Measurements from ENCODE around the gene ADPRHL1.

The ADPRHL1 gene

GRCh38 chr13:113432506-113433270, 20.6 kb downstream of the ADPRHL1 start:
- DNase-seq (ENCODE audit: low read depth in 2 of 2), result no peak

- DNase-seq (ENCODE audit: low read depth in 2 of 2), result no peak
Observed at GRCh38 chr13:113431171-113431570, 22.1 kb downstream of the ADPRHL1 start.

DNA sequence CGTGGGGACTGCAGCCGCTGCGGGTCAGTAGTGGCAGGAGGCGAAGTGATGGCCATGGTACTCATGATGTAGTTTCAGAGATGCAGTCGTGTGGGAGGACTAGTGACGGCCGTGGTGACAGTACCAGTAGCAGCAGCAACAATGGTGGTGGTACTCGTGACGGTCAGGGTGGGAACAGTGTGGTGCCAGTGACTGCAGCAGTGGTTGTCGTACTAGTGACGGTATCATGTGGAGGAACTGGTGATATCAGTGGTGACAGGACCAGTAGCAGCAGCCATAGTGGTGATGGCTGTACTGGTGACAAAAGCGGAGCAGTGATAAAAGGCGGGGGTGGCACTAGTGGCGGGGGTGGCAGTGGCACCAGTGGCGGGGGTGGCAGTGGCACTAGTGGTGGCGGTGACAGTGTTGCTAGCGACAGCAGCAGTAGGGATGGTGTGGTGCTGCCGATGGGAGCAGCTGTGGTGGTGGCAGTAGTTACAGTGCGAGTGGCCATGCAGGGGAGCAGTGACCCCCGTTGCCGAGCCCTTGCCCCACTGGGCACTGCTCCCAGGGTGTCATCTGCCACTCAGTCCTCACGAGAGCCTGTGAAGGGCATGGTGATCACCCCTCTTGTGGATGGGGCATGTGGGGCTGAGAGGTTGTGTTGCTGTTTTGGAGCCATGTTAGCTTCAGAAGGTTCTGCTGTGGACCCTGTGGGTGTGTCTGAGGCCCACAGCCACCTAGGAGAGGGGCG, 22.7 kb downstream of the ADPRHL1 start:
- no peak for DNase-seq (ENCODE audit: low read depth in 2 of 2)

DNA sequence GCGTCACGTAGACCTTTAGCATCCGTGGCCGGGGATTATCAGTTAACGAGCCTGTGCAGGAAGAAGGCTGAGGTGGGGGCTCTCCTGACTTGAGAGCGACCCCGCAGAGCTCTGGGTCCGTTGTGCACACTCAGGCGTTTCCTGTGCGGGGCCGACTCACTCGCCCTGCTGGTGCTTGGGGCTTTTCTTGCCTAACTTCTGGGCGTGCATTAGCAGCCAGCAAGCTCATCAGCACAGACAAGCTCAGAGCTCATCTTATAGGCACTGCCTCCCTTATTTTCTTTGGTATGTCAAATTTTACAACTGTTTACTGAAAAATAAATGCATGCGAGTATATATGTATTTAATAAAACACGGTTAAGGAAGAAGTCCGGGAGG, 23.7 kb downstream of the ADPRHL1 start:
- DNase-seq (ENCODE audit: low read depth in 2 of 2), result no peak

GRCh38 chr13:113428871-113429607, 24.2 kb downstream of the ADPRHL1 start:
- no peak for DNase-seq (ENCODE audit: low read depth in 2 of 2)

- DNase-seq (ENCODE audit: low read depth in 2 of 2), result no peak
Observed at GRCh38 chr13:113428469-113428865, 24.8 kb downstream of the ADPRHL1 start.

DNA sequence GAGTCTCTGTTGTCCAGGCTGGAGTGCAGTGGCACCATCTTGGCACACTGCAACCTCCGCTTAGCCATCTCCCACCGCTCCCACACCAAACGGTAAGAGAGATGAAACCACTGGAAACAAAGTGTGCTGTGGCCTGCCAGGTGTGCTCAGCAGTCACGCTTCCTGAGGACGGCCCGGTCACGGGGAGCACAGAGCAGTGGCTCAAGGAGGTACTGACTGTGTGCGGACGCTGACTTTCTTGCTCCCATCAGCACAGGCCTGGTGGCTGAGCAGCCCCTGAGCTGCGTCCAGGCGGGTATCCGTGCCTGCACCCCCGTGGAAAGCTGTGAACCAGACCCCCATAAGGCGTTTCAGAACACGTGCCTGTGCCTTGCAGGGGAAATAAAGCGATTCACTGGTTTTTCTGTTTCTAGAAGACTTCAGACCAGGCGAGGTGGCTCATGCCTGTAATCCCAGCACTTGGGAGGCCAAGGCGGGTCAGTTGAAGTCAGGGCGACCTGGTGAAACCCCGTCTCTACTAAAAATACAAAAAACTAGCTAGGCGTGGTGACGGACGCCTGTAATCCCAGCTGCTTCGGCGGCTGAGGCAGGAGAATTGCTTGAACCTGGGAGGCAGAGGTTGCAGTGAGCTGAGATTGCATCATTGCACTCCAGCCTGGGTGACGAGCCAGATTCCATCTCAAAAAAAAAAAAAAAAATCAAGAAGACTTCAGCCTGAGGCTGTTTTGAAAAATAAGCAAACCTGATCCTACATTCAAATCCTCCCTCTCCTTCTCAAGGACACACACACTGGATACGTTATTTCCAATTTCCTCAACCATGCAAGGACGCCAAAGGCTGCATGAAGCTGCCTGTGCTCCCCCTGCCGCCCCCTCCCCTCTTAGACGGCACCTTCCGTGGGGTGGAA, 25.5 kb downstream of the ADPRHL1 start:
- no peak for DNase-seq (ENCODE audit: low read depth in 2 of 2)

GRCh38 chr13:113426591-113426986, 26.7 kb downstream of the ADPRHL1 start:
- DNase-seq (ENCODE audit: low read depth in 2 of 2), result no peak

DNA sequence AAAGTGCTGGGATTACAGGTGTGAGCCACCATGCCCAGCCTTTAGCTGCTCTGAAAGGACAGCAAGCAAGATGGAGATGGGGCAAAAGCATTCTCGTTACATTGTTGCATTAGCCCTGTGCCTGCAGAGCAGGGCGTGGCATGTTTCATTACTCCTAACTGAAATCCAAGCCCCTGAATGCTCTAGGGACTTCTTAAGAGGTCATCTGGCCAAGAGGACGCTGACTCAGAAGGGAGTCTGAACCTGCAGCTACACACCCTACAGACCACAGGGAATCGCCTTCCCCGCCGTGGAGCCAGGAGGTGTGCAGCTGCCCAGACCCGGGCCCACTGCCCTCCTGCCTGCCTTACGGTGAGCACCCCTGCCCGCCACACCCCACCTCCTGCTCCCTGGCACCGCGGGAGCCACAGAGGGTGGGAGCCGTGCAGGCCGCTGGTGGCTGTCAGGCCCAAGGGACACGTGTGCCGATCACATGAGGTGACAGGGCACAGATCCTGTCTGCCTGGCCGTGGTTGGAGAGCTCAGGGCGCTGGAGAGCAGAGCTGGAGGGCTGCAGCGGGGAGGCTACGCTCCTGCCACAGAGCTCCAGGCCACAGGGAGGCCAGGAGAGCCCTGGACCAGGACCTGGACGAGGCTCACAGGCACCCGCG, 27.2 kb downstream of the ADPRHL1 start:
- no peak for DNase-seq (ENCODE audit: low read depth in 2 of 2)

GRCh38 chr13:113423520-113424163, 29.6 kb downstream of the ADPRHL1 start:
- no peak for DNase-seq (ENCODE audit: low read depth in 2 of 2)

GRCh38 chr13:113422807-113423519, 30.3 kb downstream of the ADPRHL1 start:
- DNase-seq (ENCODE audit: low read depth in 2 of 2), result no peak

DNA sequence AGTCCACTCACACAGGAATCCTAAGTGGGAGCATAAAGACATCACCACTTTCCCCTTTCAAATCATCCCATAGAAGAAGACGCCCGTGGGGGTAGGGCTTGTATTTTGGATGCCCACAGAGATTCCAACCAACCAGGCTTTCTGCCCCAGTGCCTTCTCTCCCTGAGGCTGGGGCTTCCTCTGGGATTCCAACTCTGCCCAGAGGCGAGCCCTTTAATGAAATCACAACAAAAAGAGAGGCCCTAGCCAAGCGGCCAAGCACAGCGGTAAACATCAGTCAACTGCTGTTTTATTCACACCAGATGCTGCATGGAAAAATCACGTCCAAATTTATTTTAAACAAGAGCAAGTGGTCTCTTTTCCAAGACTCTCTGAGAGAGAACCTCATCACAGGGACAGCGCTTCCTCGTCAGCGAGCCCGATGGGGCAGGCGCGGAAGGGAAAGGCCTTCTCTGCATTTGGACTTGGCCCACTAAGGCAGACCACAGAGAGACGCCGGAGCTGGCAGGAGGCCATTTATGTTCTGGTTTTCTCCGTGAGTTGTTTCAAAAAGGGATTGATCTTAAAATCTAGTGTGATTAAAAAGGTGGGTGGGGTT, 31.5 kb downstream of the ADPRHL1 start:
- no peak for DNase-seq (ENCODE audit: low read depth in 2 of 2)

GRCh38 chr13:113420833-113421600, 32.3 kb downstream of the ADPRHL1 start:
- DNase-seq (ENCODE audit: low read depth in 2 of 2), result no peak

DNA sequence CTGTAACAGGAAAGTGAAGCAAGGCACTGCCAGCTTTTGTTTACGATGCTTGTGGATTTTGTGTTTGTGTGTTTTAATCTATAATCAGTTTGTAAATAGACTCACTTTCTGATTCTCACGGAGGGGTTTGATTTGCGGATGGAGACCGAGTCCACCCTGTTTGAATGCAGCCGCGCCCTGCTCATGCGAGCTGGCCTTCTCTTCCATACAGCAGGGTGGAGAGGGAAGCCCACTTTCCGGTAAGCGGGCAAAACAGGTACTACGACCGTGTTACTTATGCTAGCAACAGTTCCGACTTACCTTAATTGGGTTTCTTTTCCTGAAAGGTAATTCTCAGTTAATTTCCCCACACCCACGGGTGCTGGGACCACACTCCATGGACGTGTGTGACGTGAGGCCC, 33.1 kb downstream of the ADPRHL1 start:
- DNase-seq (ENCODE audit: low read depth in 2 of 2), result no peak

- no peak for DNase-seq (ENCODE audit: low read depth in 2 of 2)
Observed at GRCh38 chr13:113419531-113420193, 33.6 kb downstream of the ADPRHL1 start.

- DNase-seq (ENCODE audit: low read depth in 2 of 2), result no peak
Observed at GRCh38 chr13:113418722-113419049, 34.6 kb downstream of the ADPRHL1 start.

GRCh38 chr13:113417836-113418721, 35.2 kb downstream of the ADPRHL1 start:
- DNase-seq (ENCODE audit: low read depth in 2 of 2), result no peak

Measured in stimulated activated CD8-positive, alpha-beta memory T cell treated with anti-CD3 and anti-CD28 coated beads, Interleukin-7, amount 100 ng/mL, for 4 hours (primary cell).